DMS153 (cell line): ENCODE measurements around the gene IRF2.

Source experiments
- DNase-seq: peaks from one replicate; lab custom pipeline; 2025; lab: John Stamatoyannopoulos, UW

Gene IRF2

DNA sequence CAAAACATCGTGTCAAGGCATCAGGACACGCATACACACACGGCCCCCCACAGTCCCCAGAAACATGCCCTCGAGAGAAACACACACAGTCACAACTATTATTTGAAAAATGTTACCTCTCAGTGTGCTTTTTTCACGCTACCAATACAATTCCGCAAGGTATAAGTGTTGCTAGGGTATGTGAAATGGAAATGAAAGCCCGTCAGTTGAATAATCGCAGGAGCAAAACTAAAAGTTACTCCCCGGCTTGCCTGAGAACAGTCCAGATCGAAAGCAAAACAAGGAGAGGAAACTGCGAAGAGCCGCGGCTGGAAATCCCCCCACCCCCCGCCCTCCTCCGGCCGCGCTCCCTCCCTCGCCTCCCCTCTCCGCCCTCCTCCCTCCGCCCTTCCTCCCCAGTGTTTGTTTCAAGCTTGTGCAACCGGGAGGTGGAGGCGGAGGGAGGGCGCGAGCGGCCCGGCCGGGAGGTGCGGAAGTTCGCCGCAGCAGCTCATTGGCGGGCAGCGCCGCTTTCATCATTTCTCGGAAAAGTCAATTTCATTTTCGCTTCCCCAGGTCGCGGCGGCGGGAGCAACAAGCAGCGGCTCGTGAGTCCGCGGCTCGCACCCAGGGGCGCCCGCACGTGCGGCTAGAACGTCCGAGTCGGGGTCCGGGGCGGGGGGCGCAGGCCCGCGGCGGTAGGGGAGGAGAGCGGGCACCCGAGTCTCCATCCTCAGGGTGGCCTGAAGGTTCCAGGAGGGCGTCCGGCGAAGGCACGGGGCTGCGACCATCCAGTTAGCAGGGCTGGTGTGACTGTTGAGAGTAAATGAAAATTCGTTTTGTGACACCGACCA, at the start of gene IRF2:
IRF2 (minus strand) TSS at position 288 of the 833 bp plus-strand sequence. CDS start 45,486 bp downstream, outside the sequence.
- DNase-seq: peak; percentile 96

GRCh38 chr4:184515606-184516005, 41.3 kb upstream of the IRF2 start:
- no peak for DNase-seq

- no peak for DNase-seq
Measured at GRCh38 chr4:184514121-184514988, 40.0 kb upstream of the IRF2 start.

- no peak for DNase-seq
Measured at GRCh38 chr4:184513802-184514120, 39.4 kb upstream of the IRF2 start.

GRCh38 chr4:184511156-184511555, 36.8 kb upstream of the IRF2 start:
- no peak for DNase-seq

DNA sequence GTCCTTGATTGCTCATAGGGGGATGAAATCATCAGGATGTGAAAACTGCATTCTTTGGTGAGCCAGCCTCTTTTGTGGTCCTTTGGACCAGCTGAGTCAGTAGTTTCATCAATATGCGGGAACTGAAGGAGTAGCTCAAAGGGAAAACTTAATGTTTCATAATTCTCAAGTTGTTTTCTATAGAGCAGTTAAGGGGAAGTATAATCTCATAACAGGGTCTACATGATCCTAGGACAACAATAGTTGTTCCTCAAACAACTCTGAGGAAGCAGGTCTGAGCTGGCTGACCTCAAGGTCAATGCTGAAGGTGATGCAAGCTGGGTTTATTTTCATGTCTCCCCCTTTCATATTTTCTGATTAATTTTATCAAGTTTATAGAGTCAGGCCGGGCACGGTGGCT, 36.1 kb upstream of the IRF2 start:
- DNase-seq: no peak

DNA sequence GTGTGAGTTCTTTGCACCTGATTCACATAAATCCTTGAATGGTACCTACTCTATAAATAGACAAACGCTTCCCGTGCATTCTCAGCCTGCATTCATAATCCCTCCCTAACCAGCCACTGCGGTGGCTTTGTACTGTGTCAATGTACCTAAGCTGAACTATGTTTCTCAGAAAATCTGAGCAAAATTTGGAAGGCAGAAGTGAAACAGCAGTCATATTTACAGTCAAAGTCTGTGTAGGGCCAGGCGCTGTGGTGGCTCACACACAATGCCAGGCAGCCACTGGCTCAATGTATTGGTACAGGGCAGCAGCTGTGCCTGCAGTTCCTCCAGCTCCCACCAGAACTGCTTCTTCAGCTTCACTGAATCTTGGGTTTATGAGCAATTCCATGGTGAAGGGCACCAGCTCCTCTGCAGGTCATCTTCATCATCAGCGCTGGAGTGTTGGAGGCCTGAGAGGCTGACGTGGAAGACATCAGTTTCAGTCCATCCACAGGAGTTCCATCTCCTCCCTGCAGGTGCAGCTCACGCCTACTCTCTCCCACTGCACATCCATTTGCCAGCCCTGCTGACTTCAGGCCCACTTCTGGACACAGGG, 32.3 kb upstream of the IRF2 start:
- no peak for DNase-seq

DNA sequence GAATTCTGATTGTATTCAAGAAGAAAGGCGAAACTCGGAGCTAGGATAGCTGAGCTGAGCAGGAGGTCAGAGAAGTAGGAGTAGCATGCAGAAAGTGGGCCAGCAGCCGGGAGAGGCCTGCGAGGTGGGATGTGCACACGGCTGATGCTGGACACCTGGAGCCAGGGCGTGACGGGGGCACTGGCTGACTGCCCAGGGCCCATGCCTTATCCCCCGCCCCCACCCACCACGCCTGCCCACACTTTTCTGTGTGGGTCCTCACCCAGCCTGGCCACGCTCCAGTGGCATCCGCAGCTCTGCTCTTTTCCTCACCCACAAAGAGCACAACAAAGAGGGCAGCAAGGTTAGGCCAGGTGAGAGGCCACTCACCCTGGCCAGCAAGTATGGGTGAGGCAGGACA, 30.0 kb upstream of the IRF2 start:
- no peak for DNase-seq

- no peak for DNase-seq
Measured at GRCh38 chr4:184503869-184504300, 29.5 kb upstream of the IRF2 start.

GRCh38 chr4:184500748-184501589, 26.6 kb upstream of the IRF2 start:
- no peak for DNase-seq

DNA sequence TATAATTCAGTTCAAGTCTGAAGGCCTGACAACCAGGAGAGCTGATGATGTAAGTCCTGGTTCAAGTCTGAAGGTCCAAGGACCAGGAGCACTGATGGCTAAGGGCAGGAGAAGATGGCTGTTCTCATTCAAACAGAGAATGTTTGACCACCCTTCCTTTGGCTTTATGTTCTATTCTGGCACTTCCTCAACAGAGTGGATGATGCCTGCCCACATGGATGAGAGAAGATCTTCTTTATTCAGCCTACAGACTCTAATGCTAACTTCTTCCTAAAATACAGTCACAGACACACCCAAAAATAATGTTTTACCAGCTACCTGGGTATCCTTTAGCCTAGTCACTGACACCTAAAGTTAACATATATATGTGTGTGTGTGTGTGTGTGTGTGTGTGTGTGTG, 25.6 kb upstream of the IRF2 start:
- no peak for DNase-seq

DNA sequence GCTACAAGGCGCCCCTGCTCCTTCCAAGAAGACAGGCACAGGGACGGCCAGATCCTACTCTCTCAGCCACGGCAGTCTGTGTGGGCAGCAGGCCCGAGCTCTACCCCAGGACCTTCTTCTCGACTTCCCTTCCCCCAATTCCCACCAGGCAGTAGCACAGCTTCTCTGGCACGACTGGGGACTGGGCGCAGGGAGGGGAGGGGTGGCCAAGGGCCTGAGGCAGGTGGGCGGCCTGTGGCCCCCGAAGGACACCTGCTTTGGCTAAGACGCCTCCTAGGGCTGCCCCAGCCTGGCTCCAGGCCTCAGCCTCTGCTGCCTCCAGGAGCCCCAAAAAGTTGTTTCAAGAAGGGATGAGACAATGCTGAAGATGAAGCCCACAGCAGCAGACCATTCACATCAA, 24.2 kb upstream of the IRF2 start:
- DNase-seq: no peak

- DNase-seq: no peak
Measured at GRCh38 chr4:184489771-184490170, 15.4 kb upstream of the IRF2 start.

DNA sequence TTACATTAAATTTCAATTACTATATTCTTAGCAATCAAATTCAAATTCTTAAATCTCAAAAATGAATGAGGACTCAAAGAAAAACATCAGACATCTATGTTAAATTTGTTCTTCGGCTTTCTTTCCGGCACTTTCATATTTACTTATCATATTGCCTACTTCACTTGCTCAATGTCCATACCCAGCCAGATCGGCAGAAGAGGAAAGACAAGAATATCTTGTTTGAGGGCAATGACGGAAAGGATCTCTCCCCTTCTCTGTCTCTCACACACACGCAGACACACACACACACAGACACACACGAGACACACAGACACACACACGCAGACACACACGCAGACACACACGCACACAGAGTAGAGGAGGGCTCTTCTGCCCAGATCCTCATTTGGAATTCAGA, 13.2 kb upstream of the IRF2 start:
- no peak for DNase-seq

DNA sequence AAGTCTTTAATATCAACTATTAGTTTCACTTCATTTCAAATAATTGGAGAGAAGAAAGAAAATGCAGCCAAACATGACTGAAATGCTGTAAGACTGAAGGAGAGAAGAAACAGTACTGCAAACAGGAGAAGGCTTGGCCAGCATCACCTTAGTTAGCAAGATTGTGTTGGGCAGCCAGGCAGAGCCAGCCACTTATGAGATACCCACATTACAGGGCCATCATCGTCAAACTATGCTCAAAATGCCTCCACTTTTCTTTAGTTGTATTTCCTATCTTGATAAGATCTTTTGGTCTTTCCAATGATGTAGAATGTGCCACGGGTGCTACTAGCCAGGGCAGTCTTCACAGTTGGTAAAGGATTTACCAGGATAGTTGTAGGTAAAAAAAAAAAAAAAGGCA, 10.9 kb upstream of the IRF2 start:
- DNase-seq: no peak

DNA sequence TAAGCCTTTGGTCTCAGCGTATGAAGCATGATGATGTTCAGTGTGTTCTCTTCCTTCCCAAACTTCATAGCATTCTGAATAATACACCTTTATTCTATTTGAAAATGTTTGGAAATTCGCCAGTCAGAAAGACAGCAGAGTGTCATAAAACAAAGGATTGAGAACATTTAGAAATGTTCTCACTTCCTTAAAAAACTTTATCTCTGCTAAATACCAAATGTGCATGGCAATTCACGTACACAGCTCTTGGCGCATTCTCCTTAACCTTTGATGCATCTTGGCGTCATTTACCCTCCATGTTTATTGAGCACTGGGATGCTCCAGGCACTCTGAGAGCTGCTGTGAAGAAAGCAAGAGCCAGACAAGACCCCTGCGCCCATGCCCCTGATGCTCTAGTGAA, 7.2 kb upstream of the IRF2 start:
- DNase-seq: no peak

DNA sequence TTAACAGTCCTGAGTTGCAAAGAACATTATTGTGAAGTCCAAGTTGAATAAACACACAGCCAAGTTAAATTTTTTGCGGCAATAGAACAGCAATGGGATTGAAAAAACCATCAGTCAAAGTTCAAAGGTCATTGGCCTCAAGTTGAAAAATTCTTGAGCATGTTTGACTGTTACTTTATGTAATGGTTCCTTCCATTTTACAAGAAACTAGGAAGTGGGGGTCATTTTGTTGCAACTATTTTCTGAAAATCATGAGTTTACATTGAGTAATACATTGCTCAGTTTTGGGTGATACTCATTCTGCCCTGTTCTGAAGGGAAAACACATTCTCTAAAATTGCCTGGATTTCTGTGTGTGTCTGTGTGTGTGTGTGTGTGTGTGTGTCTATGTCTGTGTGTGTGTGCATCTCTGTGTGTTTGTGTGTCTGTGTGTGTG, 5.2 kb upstream of the IRF2 start:
- DNase-seq: no peak

GRCh38 chr4:184477201-184477999, 3.0 kb upstream of the IRF2 start:
- no peak for DNase-seq

GRCh38 chr4:184476695-184477094, 2.3 kb upstream of the IRF2 start:
- no peak for DNase-seq

DNA sequence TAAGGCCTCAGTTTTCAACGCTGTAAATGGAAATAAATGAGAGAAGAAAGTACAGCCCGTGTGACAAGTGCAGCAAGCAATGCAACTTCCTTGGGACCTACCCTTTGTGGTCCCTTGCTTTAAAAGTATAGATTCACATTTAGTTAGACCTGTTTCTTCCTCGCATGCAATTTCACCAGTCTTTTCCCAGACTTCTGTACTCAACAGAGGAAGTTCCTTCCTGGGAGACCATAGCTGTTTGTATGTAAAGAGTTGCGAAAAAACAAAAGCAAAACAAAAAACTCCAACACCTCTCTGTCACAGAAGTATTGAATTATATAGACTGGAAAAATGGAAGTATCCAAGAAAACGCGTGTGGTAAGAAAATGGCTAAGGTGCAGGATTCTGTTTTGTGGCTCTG, 1.1 kb upstream of the IRF2 start:
- DNase-seq: no peak

DNA sequence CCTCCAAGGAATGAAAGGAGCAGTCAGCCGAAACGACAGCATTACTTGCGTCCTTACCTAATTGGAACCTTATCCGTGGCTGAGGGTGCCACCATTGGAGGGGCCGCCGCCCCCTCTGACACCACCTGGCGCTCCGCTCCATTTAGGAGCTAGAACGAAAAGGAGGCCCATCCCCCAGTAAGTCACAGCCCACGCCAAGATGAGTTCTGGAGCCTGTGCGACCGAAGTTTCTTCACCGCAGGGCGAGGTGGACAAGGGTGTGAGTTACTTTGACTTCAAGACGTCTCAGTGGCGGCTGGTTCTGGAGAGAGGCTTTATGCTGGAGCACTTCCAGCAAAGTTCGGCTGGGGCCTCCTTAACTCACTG, 729 bp upstream of the IRF2 start:
- DNase-seq: no peak
